ENCODE results near the gene KRTAP9-8. TPM values are rescaled to one million over a fixed set of nuclear protein-coding genes. Genes with fewer than 3 reads are reported as not detected.

The KRTAP9-8 gene
- total RNA-seq, 1 experiment from 2014 or later, result not detected

DNA sequence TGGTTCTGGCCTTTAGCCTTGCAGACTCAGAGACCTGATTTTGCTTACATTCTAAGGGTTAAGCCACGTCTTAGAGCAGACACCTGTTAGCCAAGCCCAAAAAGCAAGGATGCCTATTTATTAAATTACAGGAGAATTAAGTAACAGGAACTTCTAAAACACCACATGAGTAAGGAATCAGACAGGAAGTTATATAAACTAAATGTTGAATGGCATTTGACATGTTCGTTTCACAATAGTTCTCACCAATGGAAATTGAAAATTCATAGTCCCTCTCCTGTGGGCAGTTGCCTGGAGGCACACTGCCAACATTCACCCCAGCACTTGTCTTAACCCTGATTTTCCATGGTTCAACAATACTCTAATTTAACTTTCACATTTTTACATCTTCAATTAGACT is 46.7 kb downstream of the KRTAP9-8 start:
- DNase-seq, result no peak
- Histone ChIP-seq H3K9me3 (no peaks in the 10 kb centered on the region), H3K27me3 (no peaks in the 10 kb centered on the region), H3K36me3 (no peaks in the 10 kb centered on the region), H3K4me3 (no peak overlapping the region)

DNA sequence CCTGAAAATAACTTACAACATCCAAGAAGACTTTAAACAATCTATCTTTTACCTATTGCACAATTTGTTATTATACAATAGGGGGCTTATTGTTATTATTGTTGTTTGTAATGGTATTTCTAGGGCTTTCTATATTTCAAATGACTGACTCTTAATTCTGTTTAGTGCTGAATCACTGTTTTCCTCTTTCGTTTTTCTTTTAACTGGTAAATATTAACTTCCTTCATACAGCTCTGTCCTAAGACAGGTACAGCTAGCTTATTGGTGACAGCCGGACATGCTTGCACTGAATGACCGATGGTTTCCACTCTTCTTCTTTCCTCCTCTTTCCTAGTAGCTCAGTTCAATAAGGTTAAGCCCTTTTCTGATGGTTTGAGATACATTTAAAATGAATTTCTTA is 49.3 kb downstream of the KRTAP9-8 start:
- no peak for DNase-seq
- no peaks in the 10 kb centered on the region for H3K9me3 ChIP-seq
- no peaks in the 10 kb centered on the region for H3K27me3 ChIP-seq
- H3K4me3 ChIP-seq, result no peak overlapping the region
- no peaks in the 10 kb centered on the region for H3K36me3 ChIP-seq

Other genes with a start within 250 kb of the KRTAP9-8 start
- gene KRTAP3-3, start 243.8 kb upstream of the KRTAP9-8 start, total RNA-seq (2014; rRNA removed; shearing (Covaris generic); ENCODE audit: low replicate concordance), result not detected in 2 replicates
- gene KRTAP3-2, start 238.1 kb upstream of the KRTAP9-8 start, total RNA-seq (2014; rRNA removed; shearing (Covaris generic); ENCODE audit: low replicate concordance), result not detected in 2 replicates
- not detected in 2 replicates for gene KRTAP3-1, start 228.9 kb upstream of the KRTAP9-8 start, total RNA-seq (2014; rRNA removed; shearing (Covaris generic); ENCODE audit: low replicate concordance)
- 1.2 and 3.2 TPM in 2 replicates for gene KRTAP1-5, start 210.8 kb upstream of the KRTAP9-8 start, total RNA-seq (2014; rRNA removed; shearing (Covaris generic); ENCODE audit: low replicate concordance)
- not detected in 2 replicates for gene KRTAP1-4, start 207.8 kb upstream of the KRTAP9-8 start, total RNA-seq (2014; rRNA removed; shearing (Covaris generic); ENCODE audit: low replicate concordance)
- not detected in 2 replicates for gene KRTAP1-3, start 203.1 kb upstream of the KRTAP9-8 start, total RNA-seq (2014; rRNA removed; shearing (Covaris generic); ENCODE audit: low replicate concordance)
- gene KRTAP1-1, start 196.5 kb upstream of the KRTAP9-8 start, total RNA-seq (2014; rRNA removed; shearing (Covaris generic); ENCODE audit: low replicate concordance), result 0.33 TPM in 1 of 2 replicates, not detected in the other
- not detected in 2 replicates for gene KRTAP2-1, start 190.7 kb upstream of the KRTAP9-8 start, total RNA-seq (2014; rRNA removed; shearing (Covaris generic); ENCODE audit: low replicate concordance)
- not detected in 2 replicates for gene KRTAP2-2, start 182.8 kb upstream of the KRTAP9-8 start, total RNA-seq (2014; rRNA removed; shearing (Covaris generic); ENCODE audit: low replicate concordance)
- gene KRTAP2-3, start 177.9 kb upstream of the KRTAP9-8 start, total RNA-seq (2014; rRNA removed; shearing (Covaris generic); ENCODE audit: low replicate concordance), result 0.33 TPM in 1 of 2 replicates, not detected in the other
- not detected in 2 replicates for gene KRTAP2-4, start 172.1 kb upstream of the KRTAP9-8 start, total RNA-seq (2014; rRNA removed; shearing (Covaris generic); ENCODE audit: low replicate concordance)
- gene KRTAP4-7, start 153.8 kb upstream of the KRTAP9-8 start, total RNA-seq (2014; rRNA removed; shearing (Covaris generic); ENCODE audit: low replicate concordance), result not detected in 2 replicates
- gene KRTAP4-8, start 139.9 kb upstream of the KRTAP9-8 start, total RNA-seq (2014; rRNA removed; shearing (Covaris generic); ENCODE audit: low replicate concordance), result not detected in 2 replicates
- gene KRTAP4-16, start 135.8 kb upstream of the KRTAP9-8 start, total RNA-seq (2014; rRNA removed; shearing (Covaris generic); ENCODE audit: low replicate concordance), result not detected in 2 replicates
- gene KRTAP4-9, start 132.6 kb upstream of the KRTAP9-8 start, total RNA-seq (2014; rRNA removed; shearing (Covaris generic); ENCODE audit: low replicate concordance), result not detected in 2 replicates
- not detected in 2 replicates for gene KRTAP4-11, start 119.6 kb upstream of the KRTAP9-8 start, total RNA-seq (2014; rRNA removed; shearing (Covaris generic); ENCODE audit: low replicate concordance)
- not detected in 2 replicates for gene KRTAP4-12, start 113.8 kb upstream of the KRTAP9-8 start, total RNA-seq (2014; rRNA removed; shearing (Covaris generic); ENCODE audit: low replicate concordance)
- not detected in 2 replicates for gene KRTAP4-6, start 97.5 kb upstream of the KRTAP9-8 start, total RNA-seq (2014; rRNA removed; shearing (Covaris generic); ENCODE audit: low replicate concordance)
- not detected in 2 replicates for gene KRTAP4-5, start 88.2 kb upstream of the KRTAP9-8 start, total RNA-seq (2014; rRNA removed; shearing (Covaris generic); ENCODE audit: low replicate concordance)
- not detected in 2 replicates for gene KRTAP4-4, start 77.3 kb upstream of the KRTAP9-8 start, total RNA-seq (2014; rRNA removed; shearing (Covaris generic); ENCODE audit: low replicate concordance)
- not detected in 2 replicates for gene KRTAP4-3, start 69.8 kb upstream of the KRTAP9-8 start, total RNA-seq (2014; rRNA removed; shearing (Covaris generic); ENCODE audit: low replicate concordance)
- not detected in 2 replicates for gene KRTAP4-2, start 59.8 kb upstream of the KRTAP9-8 start, total RNA-seq (2014; rRNA removed; shearing (Covaris generic); ENCODE audit: low replicate concordance)
- not detected in 2 replicates for gene KRTAP4-1, start 53.1 kb upstream of the KRTAP9-8 start, total RNA-seq (2014; rRNA removed; shearing (Covaris generic); ENCODE audit: low replicate concordance)
- not detected in 2 replicates for gene KRTAP9-1, start 48.1 kb upstream of the KRTAP9-8 start, total RNA-seq (2014; rRNA removed; shearing (Covaris generic); ENCODE audit: low replicate concordance)
- gene KRTAP9-2, start 11.4 kb upstream of the KRTAP9-8 start, total RNA-seq (2014; rRNA removed; shearing (Covaris generic); ENCODE audit: low replicate concordance), result not detected in 2 replicates
- not detected in 2 replicates for gene KRTAP9-3, start 5.5 kb upstream of the KRTAP9-8 start, total RNA-seq (2014; rRNA removed; shearing (Covaris generic); ENCODE audit: low replicate concordance)
- not detected in 2 replicates for gene KRTAP9-4, start 11.7 kb downstream of the KRTAP9-8 start, total RNA-seq (2014; rRNA removed; shearing (Covaris generic); ENCODE audit: low replicate concordance)
- not detected in 2 replicates for gene KRTAP9-9, start 17.4 kb downstream of the KRTAP9-8 start, total RNA-seq (2014; rRNA removed; shearing (Covaris generic); ENCODE audit: low replicate concordance)
- not detected in 2 replicates for gene KRTAP9-6, start 27.4 kb downstream of the KRTAP9-8 start, total RNA-seq (2014; rRNA removed; shearing (Covaris generic); ENCODE audit: low replicate concordance)
- gene KRTAP9-7, start 37.7 kb downstream of the KRTAP9-8 start, total RNA-seq (2014; rRNA removed; shearing (Covaris generic); ENCODE audit: low replicate concordance), result not detected in 2 replicates
- gene KRTAP29-1, start 64.9 kb downstream of the KRTAP9-8 start, total RNA-seq (2014; rRNA removed; shearing (Covaris generic); ENCODE audit: low replicate concordance), result not detected in 2 replicates
- gene KRTAP16-1, start 71.3 kb downstream of the KRTAP9-8 start, total RNA-seq (2014; rRNA removed; shearing (Covaris generic); ENCODE audit: low replicate concordance), result not detected in 2 replicates
- not detected in 2 replicates for gene KRTAP17-1, start 77.7 kb downstream of the KRTAP9-8 start, total RNA-seq (2014; rRNA removed; shearing (Covaris generic); ENCODE audit: low replicate concordance)
- gene KRT33A, start 112.8 kb downstream of the KRTAP9-8 start, total RNA-seq (2014; rRNA removed; shearing (Covaris generic); ENCODE audit: low replicate concordance), result not detected in 2 replicates
- gene KRT33B, start 131.8 kb downstream of the KRTAP9-8 start, total RNA-seq (2014; rRNA removed; shearing (Covaris generic); ENCODE audit: low replicate concordance), result 0.17 and 2.0 TPM in 2 replicates
- gene KRT34, start 144.3 kb downstream of the KRTAP9-8 start, total RNA-seq (2014; rRNA removed; shearing (Covaris generic); ENCODE audit: low replicate concordance), result 0.49 TPM in 1 of 2 replicates, not detected in the other
- not detected in 2 replicates for gene KRT31, start 159.6 kb downstream of the KRTAP9-8 start, total RNA-seq (2014; rRNA removed; shearing (Covaris generic); ENCODE audit: low replicate concordance)
- gene KRT37, start 186.6 kb downstream of the KRTAP9-8 start, total RNA-seq (2014; rRNA removed; shearing (Covaris generic); ENCODE audit: low replicate concordance), result not detected in 2 replicates
- 0.17 TPM in 1 of 2 replicates, not detected in the other for gene KRT38, start 203.0 kb downstream of the KRTAP9-8 start, total RNA-seq (2014; rRNA removed; shearing (Covaris generic); ENCODE audit: low replicate concordance)
- gene KRT32, start 229.4 kb downstream of the KRTAP9-8 start, total RNA-seq (2014; rRNA removed; shearing (Covaris generic); ENCODE audit: low replicate concordance), result 0.72 TPM in 1 of 2 replicates, not detected in the other
- 0.33 TPM in 1 of 2 replicates, not detected in the other for gene KRT35, start 243.2 kb downstream of the KRTAP9-8 start, total RNA-seq (2014; rRNA removed; shearing (Covaris generic); ENCODE audit: low replicate concordance)